Activated effector memory CD4-positive, alpha-beta T cell treated with Interleukin-2 at 50 U/mL for 16 hours (primary cell): ENCODE measurements around the gene JAZF1.
A peak's percentile ranks its signal among the peaks of the same experiment; 100 is the strongest.

ENCODE experiments used
- DNase-seq: peaks from one replicate; pipeline ENCODE4 v3.0.0-alpha.2; 2020

The JAZF1 gene

DNA sequence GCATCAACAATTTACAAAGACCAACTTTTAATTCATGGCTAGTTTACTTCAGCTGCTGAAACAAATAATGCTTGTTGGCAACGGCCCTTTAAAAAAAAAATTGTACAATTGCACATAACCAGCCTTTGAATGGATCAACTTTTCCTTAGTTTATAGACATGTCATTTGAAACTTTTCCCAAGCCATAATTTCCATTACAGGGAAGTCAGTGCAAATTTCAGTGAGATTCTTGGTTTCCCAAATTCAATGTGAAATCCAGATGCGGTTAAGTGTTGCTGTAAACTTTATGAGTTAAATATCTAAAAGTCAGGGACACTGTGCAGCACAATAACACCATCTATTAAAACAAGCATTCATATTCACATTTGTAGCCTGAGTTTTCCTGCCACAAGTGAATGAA lies 182.2 kb downstream of the JAZF1 start:
- DNase-seq = no peak

DNA sequence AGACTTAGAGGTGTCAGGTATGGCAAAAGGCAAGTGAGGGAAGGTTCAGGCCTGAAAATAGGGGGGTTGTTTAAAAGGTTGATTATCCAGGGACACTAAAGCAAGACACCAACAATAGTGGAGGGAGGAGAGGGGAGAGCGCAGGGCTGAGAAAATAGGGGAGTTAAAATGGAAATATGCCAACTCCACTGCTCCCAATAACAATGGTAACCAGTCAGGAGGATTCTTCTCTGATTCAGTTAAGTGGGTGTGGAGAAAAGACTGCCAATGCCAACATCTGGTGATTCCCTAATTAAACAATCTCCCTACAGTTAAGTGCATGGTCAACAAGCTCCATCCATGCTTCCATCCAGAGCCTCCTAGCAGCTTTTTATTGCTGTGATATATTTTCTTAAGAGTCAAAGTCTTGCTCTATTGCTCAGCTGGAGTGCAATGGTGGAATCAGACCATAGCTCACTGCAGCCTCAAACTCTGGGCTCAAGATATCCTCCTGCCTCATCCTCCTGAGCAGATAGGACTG lies 183.3 kb downstream of the JAZF1 start:
- no peak for DNase-seq

DNA sequence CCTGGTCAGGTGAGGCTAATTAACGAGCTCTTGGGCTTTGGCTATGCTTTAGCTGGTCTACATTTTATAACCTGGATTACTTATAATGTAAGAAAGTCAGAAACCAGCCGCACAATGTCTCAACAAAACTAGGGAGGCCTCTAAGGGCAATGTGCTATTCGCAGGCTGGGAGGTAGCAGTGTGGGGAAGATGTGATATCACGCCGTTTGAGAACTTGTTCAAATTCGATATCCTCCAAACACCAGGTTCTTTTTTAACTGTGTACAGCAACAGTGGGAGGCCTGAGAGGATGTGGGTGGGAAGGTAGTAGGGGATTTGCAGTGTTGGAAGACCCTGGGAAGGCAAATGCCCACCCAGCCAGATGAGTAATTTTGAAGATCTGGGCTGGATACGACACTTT lies 184.5 kb downstream of the JAZF1 start:
- no peak for DNase-seq

DNA sequence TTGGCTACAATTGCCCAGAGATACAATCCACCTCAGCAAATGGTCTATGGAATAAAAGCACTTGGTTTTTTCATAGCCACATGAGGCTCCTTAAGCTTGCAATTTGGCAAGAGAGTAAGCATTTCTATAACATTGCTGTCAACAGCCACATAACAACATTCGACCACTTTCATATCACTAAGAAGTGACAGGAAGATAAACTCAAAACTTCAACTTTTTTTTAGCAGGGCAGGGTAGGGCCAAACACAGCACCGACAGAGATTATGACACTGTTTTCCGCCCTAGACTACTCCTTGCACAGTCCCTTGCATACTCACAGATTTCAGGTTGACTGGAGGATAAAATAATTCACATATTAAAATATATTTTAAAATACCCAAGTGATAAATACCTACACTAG lies 185.4 kb downstream of the JAZF1 start:
- DNase-seq = no peak

DNA sequence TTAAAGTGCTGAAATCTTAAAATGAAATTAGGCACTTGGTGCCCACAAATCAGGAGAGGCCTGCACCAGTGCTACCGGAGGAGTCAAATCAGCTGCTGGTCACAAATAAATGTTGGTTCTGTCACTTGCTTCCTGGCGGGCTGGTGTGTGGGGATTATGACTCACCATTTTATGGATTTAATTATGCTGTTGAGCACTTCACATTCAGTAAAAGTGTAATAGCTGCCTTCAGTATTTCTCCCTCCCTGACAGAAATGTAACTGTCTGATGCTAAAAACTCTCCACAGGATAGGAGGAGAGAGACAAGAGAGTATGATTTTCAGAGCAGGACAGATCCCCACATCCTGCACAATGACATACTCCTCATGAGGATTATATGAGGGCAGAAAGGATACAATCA lies 186.0 kb downstream of the JAZF1 start:
- DNase-seq = no peak

DNA sequence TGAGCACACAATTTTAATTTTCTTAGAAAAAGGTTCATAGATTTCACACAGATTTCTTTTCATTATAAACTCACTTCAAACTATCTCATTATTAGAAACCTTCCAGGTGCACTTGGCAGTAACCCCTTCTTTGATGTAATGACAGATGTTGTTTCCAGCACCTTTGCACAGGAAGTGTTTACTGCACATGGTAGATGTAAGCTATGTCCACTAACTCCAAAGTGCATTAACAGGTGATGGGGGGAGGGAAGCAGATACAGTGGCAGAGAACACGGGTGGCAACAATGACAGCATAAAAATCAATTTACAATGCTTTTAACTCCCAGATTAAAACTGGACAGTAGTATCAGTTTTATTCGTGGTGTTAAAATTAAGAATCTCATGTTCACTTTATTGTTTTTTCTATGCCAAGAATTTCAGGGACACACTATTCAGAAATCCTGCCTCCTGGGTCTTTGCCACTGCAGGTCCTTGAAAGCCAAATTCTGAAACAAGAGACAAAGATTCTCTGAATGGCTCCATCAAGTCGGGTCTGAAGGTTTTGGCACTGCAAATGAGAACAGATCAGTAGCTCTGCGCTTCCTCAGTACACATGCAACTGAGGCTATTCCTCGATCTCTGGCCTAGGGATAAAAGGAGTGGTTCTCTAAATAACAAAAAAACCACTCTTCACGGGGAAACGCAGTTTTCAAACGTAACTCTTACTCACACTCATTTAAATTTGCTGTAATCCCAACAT lies 187.7 kb downstream of the JAZF1 start:
- DNase-seq = no peak

DNA sequence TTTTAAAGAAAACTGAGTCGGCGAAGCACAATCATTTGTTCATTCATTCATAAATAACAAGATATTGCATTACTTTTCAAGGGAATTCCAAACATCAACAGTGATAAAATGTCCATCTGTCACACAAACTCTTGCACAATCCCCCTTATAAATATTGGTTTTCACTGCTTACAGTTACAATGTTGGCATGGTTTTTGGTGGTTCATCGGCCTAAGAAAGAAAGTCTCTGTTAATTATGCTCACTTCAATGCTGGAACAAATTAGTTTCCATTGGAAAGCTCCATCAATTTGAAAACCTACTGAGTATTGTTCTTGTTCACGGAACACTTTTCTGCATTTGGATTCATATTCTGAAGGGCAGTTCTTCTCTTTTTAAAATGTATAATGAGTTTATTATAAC lies 188.5 kb downstream of the JAZF1 start:
- DNase-seq = no peak

DNA sequence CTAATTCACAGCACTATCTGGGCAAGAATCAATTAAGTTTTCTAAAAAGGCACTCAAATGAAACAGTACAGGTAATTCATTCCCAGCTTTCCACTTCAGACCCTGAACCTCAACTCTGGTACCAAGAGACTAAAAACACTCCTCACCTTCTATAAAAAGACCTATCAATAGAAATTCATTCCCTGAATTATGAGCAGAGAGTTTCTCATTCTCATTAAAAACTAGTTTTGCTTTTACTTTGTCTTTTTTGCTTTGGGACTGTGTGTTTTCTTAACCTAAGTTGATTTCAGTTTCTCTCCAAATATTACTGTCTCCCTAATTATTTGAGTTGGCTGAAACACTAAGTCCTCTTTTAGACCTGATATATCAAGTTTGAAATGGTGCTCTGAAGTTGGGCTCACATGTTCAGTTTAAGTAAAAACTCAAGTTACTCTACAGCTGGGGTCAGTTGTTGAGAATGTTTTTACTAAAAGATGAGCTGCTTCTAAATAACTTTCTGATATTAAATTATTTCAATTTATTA lies 189.5 kb downstream of the JAZF1 start:
- no peak for DNase-seq

DNA sequence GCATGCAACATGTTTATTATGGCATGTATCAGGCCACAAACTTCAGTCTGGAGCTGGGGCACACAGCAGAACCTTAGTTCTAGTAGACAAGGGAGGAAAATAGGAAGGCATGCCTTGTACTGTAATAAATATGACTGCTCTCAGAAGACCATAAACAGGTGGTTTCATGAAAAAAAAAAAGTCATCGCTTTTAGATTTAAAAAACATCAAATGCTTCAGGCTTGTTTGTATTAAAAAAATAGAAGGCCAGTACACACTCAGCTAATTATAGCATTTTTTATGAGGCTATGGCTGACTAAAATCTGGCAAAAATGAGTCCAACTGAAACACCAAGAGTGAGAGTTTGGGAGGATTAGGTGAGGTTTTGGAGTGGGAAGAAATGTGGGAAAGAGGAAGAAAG lies 204.1 kb downstream of the JAZF1 start:
- DNase-seq = no peak

DNA sequence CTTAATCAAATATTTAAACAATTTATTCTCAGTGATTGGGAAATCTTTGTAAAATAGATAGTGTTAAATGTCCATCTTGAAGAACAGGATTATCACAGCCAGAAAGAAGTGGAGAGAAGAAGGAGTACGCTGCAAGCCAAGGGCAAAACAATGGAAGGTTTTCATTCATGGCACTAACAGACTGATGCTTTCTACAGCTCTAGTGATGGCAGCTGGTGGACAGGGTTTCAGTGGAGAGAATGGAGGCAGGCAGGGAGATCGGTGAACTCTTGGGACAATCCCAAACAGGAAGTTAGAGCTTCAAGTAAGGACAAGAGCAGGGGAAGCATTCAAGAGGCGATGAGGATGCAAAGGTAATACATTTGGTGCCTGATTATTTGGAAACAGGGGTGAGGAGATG lies 207.0 kb downstream of the JAZF1 start:
- DNase-seq = no peak

DNA sequence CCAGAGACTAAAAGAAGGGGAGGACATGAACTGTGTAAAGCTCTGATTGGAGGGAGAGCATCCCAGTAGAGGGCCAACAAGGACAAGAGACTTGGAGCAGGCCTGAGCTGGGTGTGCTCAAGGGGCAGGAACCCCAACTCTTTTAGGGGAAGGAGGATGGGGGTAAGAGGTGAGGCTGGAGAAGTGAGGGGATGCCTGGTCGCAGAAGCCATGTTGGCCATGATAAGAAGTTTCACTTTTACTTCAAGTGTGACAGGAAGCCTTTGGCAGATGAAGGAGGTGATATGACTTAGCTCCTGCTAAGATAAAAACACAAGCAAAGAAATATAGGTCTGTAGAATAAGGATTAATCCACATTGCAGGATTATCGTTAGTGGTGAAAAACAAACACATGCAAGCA lies 208.3 kb downstream of the JAZF1 start:
- DNase-seq = peak; percentile 9

DNA sequence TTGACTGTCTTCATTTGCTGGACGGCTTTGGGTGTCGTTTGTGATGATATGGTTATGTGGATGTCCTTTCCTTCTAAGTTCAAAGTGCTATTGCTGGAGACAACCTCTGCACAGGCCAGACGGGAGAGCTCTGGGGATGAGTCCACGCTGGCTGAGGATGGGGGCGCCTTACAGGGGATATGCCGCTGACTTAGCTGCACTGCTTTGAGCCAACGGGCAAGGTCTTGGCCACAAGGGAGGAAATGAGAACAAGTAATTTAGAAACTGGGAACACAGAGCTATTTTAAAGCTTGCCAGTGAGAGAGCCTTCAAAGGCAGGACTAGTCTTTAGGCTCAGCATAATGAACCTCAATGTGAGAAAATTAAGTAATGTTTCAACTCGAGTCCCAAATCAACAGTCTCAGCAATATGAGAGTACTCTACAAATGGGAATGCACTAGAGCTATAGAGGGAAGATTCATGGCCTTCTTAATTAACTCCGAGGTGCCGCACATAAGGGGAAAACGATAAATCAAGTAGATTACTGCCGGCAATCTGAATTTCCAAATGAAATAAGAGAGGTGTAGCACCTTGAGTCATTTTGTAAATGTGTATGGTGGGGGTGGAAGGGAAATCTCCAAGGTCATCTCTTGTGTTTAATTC lies 209.3 kb downstream of the JAZF1 start:
- no peak for DNase-seq

DNA sequence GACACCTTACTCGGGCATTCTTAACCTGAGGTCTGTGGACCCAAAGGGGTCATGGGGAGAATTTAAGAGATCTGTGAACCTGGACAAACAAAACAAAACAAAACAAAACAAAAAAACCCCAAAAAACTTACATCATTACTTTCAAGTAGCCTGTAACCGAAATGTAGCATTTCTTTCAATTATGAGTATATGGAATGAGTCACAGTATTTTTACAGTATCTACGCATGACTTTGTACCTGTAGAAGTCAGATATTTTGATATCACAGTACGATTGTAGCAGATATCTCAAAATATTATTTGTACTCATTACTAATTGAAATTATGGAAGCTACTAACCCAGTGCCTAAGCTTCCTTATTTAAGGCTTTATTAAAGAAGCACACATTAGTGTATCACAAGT lies 210.2 kb downstream of the JAZF1 start:
- no peak for DNase-seq

DNA sequence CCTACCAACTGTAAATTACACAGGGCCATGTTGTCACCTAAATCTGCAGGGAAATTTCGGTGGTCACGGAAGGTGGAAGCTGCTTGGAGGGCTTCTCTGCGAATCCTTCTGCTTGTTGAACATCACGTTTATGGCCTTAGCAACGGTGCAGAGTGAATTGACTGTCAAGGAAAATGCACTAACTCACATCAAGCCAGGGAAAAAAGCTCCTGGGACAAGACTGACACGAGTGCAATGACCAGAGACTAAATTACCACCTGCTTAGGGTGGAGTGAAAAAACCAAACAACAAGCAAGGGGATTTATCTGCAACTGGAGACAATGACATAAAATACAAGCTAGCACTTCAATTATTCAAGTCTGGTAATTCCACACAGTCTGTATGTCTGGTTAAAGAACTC lies 211.2 kb downstream of the JAZF1 start:
- no peak for DNase-seq

DNA sequence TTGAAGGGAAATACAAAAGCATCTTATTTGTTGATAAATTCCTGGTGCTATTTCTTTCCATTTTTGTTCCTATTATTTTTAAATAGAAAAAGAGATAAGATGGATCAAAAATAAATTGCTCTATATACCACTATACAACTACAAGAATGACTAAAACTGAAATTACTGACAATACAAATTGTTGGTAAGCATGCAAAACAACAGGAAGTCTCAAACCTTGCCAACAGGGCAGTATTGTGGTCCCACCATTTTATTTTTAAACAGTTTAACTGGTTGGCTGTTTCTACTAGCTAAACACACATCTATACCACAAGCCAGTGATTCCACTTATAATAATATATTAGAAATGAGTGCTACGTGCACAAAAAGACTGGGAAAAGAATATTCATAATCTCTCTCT lies 213.0 kb downstream of the JAZF1 start:
- DNase-seq = no peak

DNA sequence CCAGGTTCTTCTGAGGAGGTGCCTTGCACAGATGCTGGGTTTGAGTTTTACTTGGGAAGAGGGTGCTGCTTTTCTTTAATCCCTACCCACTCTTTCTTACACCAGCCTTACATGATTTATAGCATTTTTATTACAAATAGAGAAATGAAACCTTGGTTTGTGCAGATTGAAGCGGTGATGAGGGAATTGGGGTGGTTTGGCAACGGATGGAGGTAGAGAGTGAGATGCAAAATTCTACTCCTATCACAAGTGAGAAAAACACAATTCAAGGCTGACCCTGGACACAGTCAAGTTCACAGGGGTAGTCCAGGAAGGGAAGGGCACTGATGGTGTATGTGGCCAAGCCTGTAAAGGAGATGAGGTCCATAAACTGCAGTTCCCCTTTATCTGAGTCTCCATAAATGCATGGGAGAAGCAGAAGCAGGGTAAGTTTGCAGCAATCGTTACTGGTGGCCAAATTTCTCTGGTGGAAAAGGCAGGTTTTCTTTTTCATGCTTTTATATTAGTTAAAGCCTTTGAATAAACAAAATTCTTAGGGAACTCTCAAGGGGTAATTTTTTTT lies 214.3 kb downstream of the JAZF1 start:
- no peak for DNase-seq

DNA sequence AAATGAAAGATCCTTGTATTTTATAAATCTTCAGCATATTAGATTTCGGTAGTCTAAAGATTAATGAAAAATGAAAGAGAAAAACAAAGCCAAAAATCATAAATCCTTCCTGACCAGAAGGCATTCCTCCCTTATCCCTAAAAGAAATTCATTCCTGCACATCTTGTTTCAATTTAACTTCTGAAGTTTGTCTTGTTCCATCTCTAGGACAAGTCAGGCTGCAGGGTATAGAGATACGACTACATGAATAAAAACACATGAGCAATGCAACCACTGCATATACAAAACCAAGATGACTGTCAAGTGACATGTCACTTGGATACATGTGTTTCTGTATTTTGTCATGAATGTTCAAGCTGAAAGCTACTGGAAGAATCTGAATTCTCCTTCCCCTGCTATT lies 214.9 kb downstream of the JAZF1 start:
- no peak for DNase-seq

DNA sequence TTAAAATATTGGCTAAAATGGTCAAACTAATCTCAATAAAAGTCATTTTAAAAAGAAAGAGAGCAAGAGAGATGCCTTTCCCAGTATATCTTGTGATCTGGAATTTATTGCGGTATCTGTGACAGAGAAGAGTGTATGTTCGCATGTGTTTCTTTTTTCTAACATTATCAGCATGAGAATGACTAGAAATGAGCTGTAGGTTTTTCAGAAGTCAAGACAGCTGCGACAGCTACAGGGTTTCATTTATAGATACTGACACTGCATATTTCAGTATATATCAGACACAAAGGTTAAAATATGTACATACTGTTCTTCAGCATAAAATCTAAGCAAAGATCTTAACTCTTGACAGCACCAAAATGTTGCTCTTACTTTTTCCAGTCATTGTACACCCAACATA lies 215.8 kb downstream of the JAZF1 start:
- DNase-seq = no peak

DNA sequence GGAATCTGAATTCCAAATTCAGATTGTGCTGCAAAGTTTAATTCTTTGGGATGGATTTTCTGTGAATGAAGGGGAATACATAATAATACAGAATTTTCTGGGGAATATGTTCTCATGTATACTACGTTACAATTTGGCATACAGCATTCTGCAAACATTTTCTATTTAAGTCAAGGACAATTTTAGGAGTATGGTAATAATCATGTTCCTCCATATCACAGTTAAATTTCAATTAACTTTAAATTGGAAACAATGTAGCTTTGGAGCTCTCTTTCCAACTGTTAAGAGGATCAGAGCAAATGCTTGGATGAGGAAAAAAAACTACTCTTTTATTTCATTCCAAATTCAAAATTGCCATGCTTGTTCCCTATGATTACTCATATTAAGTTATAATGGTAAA lies 217.5 kb downstream of the JAZF1 start:
- no peak for DNase-seq

DNA sequence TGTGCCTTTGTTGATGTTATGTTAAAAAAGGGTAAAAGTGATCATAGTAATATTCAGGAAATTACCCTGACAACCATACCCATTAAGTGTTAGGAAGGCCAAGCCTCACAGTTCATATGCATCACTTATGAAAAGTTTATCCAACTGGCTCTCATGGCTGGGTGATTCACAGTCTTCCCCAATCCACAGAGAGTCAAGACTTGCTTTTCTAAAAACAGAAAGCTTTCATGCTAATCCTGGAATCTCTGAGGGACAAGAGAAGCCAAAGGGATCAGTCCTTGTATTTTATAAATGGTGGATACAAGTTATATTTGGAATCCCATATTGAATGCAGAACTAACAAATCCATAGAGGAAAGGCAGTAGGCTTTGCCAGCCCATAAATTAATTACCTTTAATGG lies 218.3 kb downstream of the JAZF1 start:
- DNase-seq = no peak

DNA sequence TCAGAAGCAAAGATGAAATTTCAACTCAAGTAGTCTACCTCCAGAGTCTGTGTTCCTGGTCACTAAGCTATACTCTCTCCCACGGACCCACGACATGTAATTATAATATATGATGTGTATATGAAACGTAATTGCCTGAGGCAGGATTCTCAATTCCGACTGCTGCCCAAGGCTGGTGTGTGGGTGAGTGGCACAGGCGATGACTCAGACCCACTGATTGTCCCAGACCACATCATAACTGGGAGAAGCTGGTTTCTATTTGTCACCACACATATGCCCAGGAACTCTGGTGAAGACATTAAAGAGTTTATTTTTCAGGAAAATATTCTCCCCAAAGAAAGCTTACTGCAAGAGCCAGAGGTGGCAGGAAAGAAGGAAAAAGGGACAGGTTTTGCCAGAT lies 219.3 kb downstream of the JAZF1 start:
- DNase-seq = no peak

DNA sequence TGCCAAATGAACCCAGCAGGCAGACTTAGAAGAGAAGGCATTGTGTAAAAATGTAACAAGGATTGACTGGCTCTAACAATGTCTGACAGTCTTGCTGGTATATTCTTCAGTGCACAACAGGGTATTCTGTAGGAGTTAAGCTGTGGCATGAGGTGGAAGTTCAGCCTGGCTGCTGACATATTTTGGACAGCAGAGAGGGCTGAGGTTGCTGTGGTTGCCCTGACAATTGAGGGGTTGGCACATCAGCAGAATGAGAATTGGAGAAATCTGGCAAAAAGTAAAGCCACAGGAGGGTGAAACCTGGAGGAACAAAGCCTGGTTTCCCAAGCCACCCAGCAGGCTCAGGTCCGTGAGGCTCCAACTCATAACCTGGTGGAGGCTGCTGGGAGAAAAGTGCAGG lies 220.2 kb downstream of the JAZF1 start:
- no peak for DNase-seq

DNA sequence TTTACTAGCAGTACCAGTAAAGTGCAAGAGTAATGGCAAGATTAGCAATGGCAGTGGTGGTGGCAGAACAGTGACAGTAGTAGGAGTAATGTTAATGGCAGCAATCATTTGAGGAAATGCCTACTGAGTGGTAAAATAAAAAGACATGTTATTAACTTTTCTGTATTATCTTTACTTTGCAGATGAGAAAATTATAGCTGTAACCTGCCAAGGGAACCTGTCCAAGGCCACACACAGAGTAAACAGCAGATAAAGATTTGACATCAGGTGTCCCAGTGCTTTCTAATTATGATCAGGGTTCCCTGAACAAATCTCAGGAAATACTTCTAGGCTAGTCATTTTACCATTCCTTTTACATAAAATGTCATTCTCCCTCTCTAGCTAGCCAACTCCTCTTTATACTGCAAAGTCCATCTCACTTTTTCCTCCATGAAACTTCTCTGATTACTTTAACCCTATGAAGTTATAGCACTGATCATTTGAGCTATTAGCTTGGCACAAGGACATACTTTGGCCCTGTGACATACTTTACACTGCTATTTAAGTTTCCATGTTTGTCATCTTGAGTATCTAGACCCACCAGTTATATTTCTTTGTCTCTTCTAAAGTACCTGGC lies 221.6 kb downstream of the JAZF1 start:
- DNase-seq = no peak

DNA sequence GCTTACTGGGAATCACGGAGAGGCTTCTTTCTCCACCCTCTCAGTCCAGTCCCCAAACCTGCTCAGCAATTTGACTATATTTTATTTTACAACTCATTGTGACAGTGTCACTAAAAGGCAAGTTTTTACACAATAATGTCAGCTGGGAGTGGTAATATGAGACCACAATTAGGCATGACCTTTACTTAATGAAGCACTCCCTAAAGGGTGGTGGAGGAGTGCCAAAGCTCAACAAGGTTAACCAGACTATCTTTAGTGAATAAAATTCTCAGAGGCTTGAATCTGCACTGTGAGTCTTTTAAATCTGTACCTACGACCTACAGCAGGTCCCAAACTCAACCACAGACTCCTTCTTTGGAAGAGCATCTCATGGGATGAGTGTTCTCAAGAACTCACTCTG lies 225.0 kb downstream of the JAZF1 start:
- no peak for DNase-seq
